ENCODE data around the gene ELMOD3. TPM values are rescaled to one million over a fixed set of nuclear protein-coding genes. Genes with fewer than 3 reads are reported as not detected.

ELMOD3 gene
- polyA plus RNA-seq, 1 donor (not counting 4 experiments of a cell fraction or from before 2014, with no cell fraction given), result 20.1 TPM

- H3K79me2 ChIP-seq (ENCODE audit: control insufficient read depth, insufficient read depth, low read length), result peaks cover 75% of the 10 kb centered on the region
- peaks cover 3% of the 10 kb centered on the region for H3K9me1 ChIP-seq (ENCODE audit: control insufficient read depth, extremely low read depth, insufficient read depth, low read length)
- peaks cover 31% of the 10 kb centered on the region for H3K4me1 ChIP-seq (ENCODE audit: control insufficient read depth, extremely low read depth, insufficient read depth, low read length)
- H3K4me2 ChIP-seq (ENCODE audit: control insufficient read depth, extremely low read depth, insufficient read depth, low read depth, low read length), result peak within 1 kb of the TSS; percentile 82
- H3K9ac ChIP-seq (ENCODE audit: control insufficient read depth, extremely low read depth, insufficient read depth, low read length), result peak within 1 kb of the TSS; percentile 71
- no peaks in the 10 kb centered on the region for H3K9me3 ChIP-seq (ENCODE audit: control insufficient read depth, low read depth, low read length)
- DNase-seq (ENCODE audit: low read depth, low spot score), result no peak
- dilution Hi-C loops (cut with MboI; ENCODE audit: extremely low pct_ligation_motif_present, low sequenced_read_pairs), result no loop called here
- peak within 1 kb of the TSS; percentile 71 for H3K27ac ChIP-seq (ENCODE audit: control insufficient read depth, insufficient read depth, low read length)
- H4K20me1 ChIP-seq (ENCODE audit: control insufficient read depth, extremely low read depth, insufficient read depth, low read length), result no peaks in the 10 kb centered on the region
- peaks cover 2 to 10% of the 10 kb centered on the region in 2 experiments for H3K36me3 ChIP-seq (ENCODE audit: control insufficient read depth in 2 of 2, extremely low read depth in 1 of 2, insufficient read depth in 2 of 2, low read length in 2 of 2)
- no peaks in the 10 kb centered on the region for H3K27me3 ChIP-seq (ENCODE audit: control insufficient read depth, extremely low read depth, insufficient read depth, low read length)
- no peak for FAIRE-seq
- TF ChIP-seq EZH2 (IDR thresholded peaks at IDR 0.05; ENCODE audit: low read length) (no peak), CTCF (optimal IDR thresholded peaks at IDR 0.05 in 1 of 3, IDR thresholded peaks at IDR 0.05 in 1 of 3, conservative IDR thresholded peaks at IDR 0.05 in 1 of 3; ENCODE audit: extremely low read depth in 1 of 3, insufficient read depth in 2 of 3, low read length in 3 of 3) (no peak)
- H2AFZ ChIP-seq (ENCODE audit: control insufficient read depth, low read length), result peak within 1 kb of the TSS; percentile 51
- H3K4me3 ChIP-seq (ENCODE audit: control insufficient read depth in 2 of 3, extremely low read depth in 1 of 3, insufficient read depth in 2 of 3, low read depth in 1 of 3, low read length in 3 of 3), result peak within 1 kb of the TSS; percentile 30 to 49 (median 47)
These were observed 55.4 kb downstream of the ELMOD3 start, which contains the start of gene CAPG for GRCh38 chr2:85409845-85410583. CAPG (minus strand) TSS chr2:85410366; CDS start chr2:85402145, 8,221 bp downstream.

GRCh38 chr2:85410584-85411404 is 56.2 kb downstream of the ELMOD3 start:
- dilution Hi-C loops (cut with MboI; ENCODE audit: extremely low pct_ligation_motif_present, low sequenced_read_pairs), result no loop called here
- no peaks in the 10 kb centered on the region for H3K9me3 ChIP-seq (ENCODE audit: control insufficient read depth, low read depth, low read length)
- H3K27me3 ChIP-seq (ENCODE audit: control insufficient read depth, extremely low read depth, insufficient read depth, low read length), result no peaks in the 10 kb centered on the region
- peaks cover 67% of the 10 kb centered on the region for H3K79me2 ChIP-seq (ENCODE audit: control insufficient read depth, insufficient read depth, low read length)
- DNase-seq (ENCODE audit: low read depth, low spot score) (no peak), FAIRE-seq (no peak)
- peaks cover 33% of the 10 kb centered on the region for H3K4me1 ChIP-seq (ENCODE audit: control insufficient read depth, extremely low read depth, insufficient read depth, low read length)
- TF ChIP-seq EZH2 (IDR thresholded peaks at IDR 0.05; ENCODE audit: low read length) (no peak), CTCF (optimal IDR thresholded peaks at IDR 0.05 in 1 of 3, IDR thresholded peaks at IDR 0.05 in 1 of 3, conservative IDR thresholded peaks at IDR 0.05 in 1 of 3; ENCODE audit: extremely low read depth in 1 of 3, insufficient read depth in 2 of 3, low read length in 3 of 3) (no peak)
- H4K20me1 ChIP-seq (ENCODE audit: control insufficient read depth, extremely low read depth, insufficient read depth, low read length), result no peaks in the 10 kb centered on the region
- H3K36me3 ChIP-seq (ENCODE audit: control insufficient read depth in 2 of 2, extremely low read depth in 1 of 2, insufficient read depth in 2 of 2, low read length in 2 of 2), result peaks cover 0 to 10% of the 10 kb centered on the region in 2 experiments
- H3K4me3 ChIP-seq (ENCODE audit: control insufficient read depth in 2 of 3, extremely low read depth in 1 of 3, insufficient read depth in 2 of 3, low read depth in 1 of 3, low read length in 3 of 3), result peak overlapping the region; percentile 21 to 47 (median 30)
- H3K27ac ChIP-seq (ENCODE audit: control insufficient read depth, insufficient read depth, low read length), result peak overlapping the region; percentile 71
- H2AFZ ChIP-seq (ENCODE audit: control insufficient read depth, low read length), result peak overlapping the region; percentile 51
- H3K4me2 ChIP-seq (ENCODE audit: control insufficient read depth, extremely low read depth, insufficient read depth, low read depth, low read length), result peak overlapping the region; percentile 82
- peak overlapping the region; percentile 71 for H3K9ac ChIP-seq (ENCODE audit: control insufficient read depth, extremely low read depth, insufficient read depth, low read length)
- H3K9me1 ChIP-seq (ENCODE audit: control insufficient read depth, extremely low read depth, insufficient read depth, low read length), result peaks cover 3% of the 10 kb centered on the region

All from keratinocyte (primary cell).